Progenitor cell of endocrine pancreas (in vitro differentiated cells): Measurements from ENCODE around the gene FAM156A. TPM values are rescaled to one million over a fixed set of nuclear protein-coding genes. Genes with fewer than 3 reads are reported as not detected.
"Not testable (repeated sequence)": the region's sequence is repeated elsewhere in the genome, so short reads cannot be mapped to it uniquely, and the experiment has no call there.

Source experiments
- DNase-seq: peaks from one replicate; pipeline ENCODE4 v3.0.0; 2021; ENCODE audit warnings: low spot score; ENCODE audit not compliant: unreplicated experiment
- H3K27ac Mint-ChIP-seq: 2 replicates; pipeline ENCODE4 v1.8.0; 2021; ENCODE audit warnings: mild to moderate bottlenecking, moderate library complexity, mixed read lengths
- H3K27me3 Mint-ChIP-seq: 2 replicates; pipeline ENCODE4 v1.8.0; 2021; ENCODE audit warnings: mixed read lengths
- H3K36me3 Mint-ChIP-seq: 2 replicates; pipeline ENCODE4 v1.8.0; 2022; ENCODE audit warnings: mixed read lengths; ENCODE audit not compliant: insufficient read depth
- H3K4me1 Mint-ChIP-seq: 2 replicates; pipeline ENCODE4 v1.8.0; 2021; ENCODE audit warnings: low read depth, mixed read lengths
- H3K4me3 Mint-ChIP-seq: 2 replicates; pipeline ENCODE4 v1.8.0; 2021; ENCODE audit warnings: low read depth, mild to moderate bottlenecking, moderate library complexity, mixed read lengths
- H3K9me3 Mint-ChIP-seq: 2 replicates; pipeline ENCODE4 v1.8.0; 2021; ENCODE audit warnings: low read depth, mixed read lengths
- long read RNA-seq: library from polyadenylated mRNA; unstranded; transcript quantifications from one replicate; pipeline ENCODE4 v2.0.0, GENCODE V29; 2020
- total RNA-seq: library from RNA; stranded (reverse); gene quantifications from 2 replicates; pipeline ENCODE4 v1.2.1, GENCODE V29; 2021
- TF ChIP-seq, protein P1 (sequence below): fragments of 200-600 bp; sonication (generic); IDR thresholded peaks from one replicate; pipeline ENCODE4 v1.5.0; 2021; ENCODE audit warnings: antibody characterized with exemption, mild to moderate bottlenecking; ENCODE audit not compliant: unreplicated experiment

Gene FAM156A
- total RNA-seq: 22.0 and 27.2 TPM in 2 replicates
- long read RNA-seq, transcript FAM156A-215 (4 exons, 644 nt): minor isoform, 8 of 72 reads
- long read RNA-seq, transcript FAM156A-221 (3 exons, 3,757 nt): major isoform, 21 of 72 reads
- long read RNA-seq, transcript FAM156A-201 (4 exons, 2,942 nt): minor isoform, 10 of 72 reads
- long read RNA-seq, partial matches to known transcripts: 6 of 72 reads
- long read RNA-seq, other reads (novel, unspliced or antisense): 19 of 72 reads

- H3K27ac Mint-ChIP-seq, H3K27me3 Mint-ChIP-seq, H3K4me3 Mint-ChIP-seq, H3K9me3 Mint-ChIP-seq, H3K4me1 Mint-ChIP-seq, H3K36me3 Mint-ChIP-seq, DNase-seq: not testable (repeated sequence)
Observed at GRCh38 chrX:52958113-52958959, at the start of gene FAM156A. FAM156A (minus strand) TSS chrX:52958518; CDS start chrX:52948588, 9,930 bp downstream.

DNA sequence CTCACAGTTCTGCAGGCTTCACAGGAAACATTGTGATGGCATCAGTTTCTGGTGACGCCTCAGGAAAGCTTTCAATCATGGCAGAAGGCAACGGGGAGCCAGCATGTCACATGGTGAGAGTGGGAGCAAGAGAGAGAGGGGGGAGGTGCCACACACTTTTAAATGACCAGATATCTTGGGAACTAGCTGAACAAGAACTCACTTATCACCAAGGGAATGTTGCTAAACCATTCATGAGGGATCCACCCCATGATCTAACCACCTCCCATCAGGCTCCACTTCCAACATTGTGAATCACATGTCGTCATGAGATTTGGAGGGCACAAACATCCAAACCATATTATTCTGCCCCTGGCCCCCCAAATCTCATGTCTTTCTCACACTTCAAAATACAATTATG, 47.0 kb upstream of the FAM156A start:
- TF ChIP-seq, protein P1, sequence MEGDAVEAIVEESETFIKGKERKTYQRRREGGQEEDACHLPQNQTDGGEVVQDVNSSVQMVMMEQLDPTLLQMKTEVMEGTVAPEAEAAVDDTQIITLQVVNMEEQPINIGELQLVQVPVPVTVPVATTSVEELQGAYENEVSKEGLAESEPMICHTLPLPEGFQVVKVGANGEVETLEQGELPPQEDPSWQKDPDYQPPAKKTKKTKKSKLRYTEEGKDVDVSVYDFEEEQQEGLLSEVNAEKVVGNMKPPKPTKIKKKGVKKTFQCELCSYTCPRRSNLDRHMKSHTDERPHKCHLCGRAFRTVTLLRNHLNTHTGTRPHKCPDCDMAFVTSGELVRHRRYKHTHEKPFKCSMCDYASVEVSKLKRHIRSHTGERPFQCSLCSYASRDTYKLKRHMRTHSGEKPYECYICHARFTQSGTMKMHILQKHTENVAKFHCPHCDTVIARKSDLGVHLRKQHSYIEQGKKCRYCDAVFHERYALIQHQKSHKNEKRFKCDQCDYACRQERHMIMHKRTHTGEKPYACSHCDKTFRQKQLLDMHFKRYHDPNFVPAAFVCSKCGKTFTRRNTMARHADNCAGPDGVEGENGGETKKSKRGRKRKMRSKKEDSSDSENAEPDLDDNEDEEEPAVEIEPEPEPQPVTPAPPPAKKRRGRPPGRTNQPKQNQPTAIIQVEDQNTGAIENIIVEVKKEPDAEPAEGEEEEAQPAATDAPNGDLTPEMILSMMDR: no peak
- Mint-ChIP-seq H3K27ac (no peak overlapping the region), H3K27me3 (peaks cover 2% of the 10 kb centered on the region), H3K4me1 (no peaks in the 10 kb centered on the region), H3K9me3 (peaks cover 26% of the 10 kb centered on the region), H3K4me3 (no peak overlapping the region), H3K36me3 (no peaks in the 10 kb centered on the region)
- DNase-seq: no peak

DNA sequence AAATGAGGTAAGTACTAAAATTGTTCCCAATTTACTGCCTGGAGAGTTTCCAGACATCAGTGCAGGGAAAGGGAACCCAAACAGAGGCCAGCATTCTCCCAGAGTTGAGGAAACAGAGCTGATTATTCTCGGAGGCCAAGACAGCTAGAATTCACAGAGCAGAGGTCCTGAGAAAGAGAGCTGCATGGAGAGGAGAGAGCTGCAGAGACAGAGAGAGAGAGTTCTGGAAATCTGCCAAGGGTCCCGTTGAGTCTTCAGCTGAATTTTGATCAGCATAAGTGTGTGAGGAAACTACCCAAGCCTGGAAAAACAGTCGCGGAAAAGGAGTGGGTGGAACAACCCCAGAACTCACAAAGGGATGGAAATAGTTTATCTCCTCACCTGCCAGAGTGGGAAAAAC, 46.5 kb upstream of the FAM156A start:
- DNase-seq: no peak
- Mint-ChIP-seq H3K27ac (no peak overlapping the region), H3K4me1 (no peaks in the 10 kb centered on the region)

GRCh38 chrX:53004038-53004437, 45.7 kb upstream of the FAM156A start:
- H3K4me3 Mint-ChIP-seq: no peak overlapping the region
- H3K27me3 Mint-ChIP-seq: peaks cover 2% of the 10 kb centered on the region
- H3K27ac Mint-ChIP-seq: no peak overlapping the region
- no peaks in the 10 kb centered on the region for H3K36me3 Mint-ChIP-seq
- no peaks in the 10 kb centered on the region for H3K4me1 Mint-ChIP-seq
- no peak for DNase-seq
- TF ChIP-seq, protein P1: no peak
- peaks cover 26% of the 10 kb centered on the region for H3K9me3 Mint-ChIP-seq

More for the DNA sequence above, 46.5 kb upstream of the FAM156A start:
- TF ChIP-seq, protein P1: no peak
- no peak overlapping the region for H3K4me3 Mint-ChIP-seq
- peaks cover 26% of the 10 kb centered on the region for H3K9me3 Mint-ChIP-seq
- no peaks in the 10 kb centered on the region for H3K36me3 Mint-ChIP-seq
- peaks cover 2% of the 10 kb centered on the region for H3K27me3 Mint-ChIP-seq

DNA sequence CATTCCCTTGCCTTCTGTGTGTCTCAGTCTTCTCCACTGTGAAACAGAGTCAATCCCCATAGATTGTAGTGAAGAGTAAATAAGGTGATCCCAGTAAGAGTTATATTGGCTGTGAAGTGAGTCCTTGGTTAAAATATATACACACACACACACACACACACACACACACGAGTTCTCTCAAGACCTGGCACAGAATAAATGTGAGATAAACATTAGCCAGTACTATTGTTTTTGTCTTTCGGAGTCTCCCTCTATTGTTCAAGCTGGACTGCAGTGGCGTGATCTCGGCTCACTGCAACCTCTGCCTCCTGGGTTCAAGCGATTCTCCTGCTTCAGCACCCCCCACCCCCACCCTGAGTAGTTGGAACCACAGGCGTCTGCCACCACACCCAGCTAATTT, 44.8 kb upstream of the FAM156A start:
- no peak for DNase-seq
- H3K27ac Mint-ChIP-seq: no peak overlapping the region
- H3K9me3 Mint-ChIP-seq: peaks cover 27% of the 10 kb centered on the region
- H3K4me3 Mint-ChIP-seq: no peak overlapping the region
- no peaks in the 10 kb centered on the region for H3K4me1 Mint-ChIP-seq
- H3K27me3 Mint-ChIP-seq: peaks cover 2% of the 10 kb centered on the region
- TF ChIP-seq, protein P1: no peak
- H3K36me3 Mint-ChIP-seq: no peaks in the 10 kb centered on the region
